HCT116 (cell line): ENCODE measurements around the gene CPXCR1. TPM values are rescaled to one million over a fixed set of nuclear protein-coding genes. Genes with fewer than 3 reads are reported as not detected.

Source experiments
- ATAC-seq: fragments of 200-7000 bp; cut with Tn5 transposase; 2 replicates; pipeline ENCODE4 v1.9.1; 2020; ENCODE audit warnings: mild to moderate bottlenecking, moderate library complexity
- Bru-seq: library from RNA; stranded (reverse); fragments of 400-500 nt; gene quantifications from one replicate; lab custom pipeline; 2021; lab: Mats Ljungman, UMichigan
- BruChase-seq, 2 experiments: library from RNA; stranded (reverse); fragments of 400-500 nt; gene quantifications; one replicate each; lab custom pipeline; 2021; lab: Mats Ljungman, UMichigan
- BruUV-seq: library from RNA; stranded (reverse); fragments of 400-500 nt; replicated peaks from 2 replicates; lab custom pipeline; 2021; lab: Mats Ljungman, UMichigan
- CTCF ChIA-PET: fragments of 300-600 bp; sonication (Branson Sonifier 250); formaldehyde crosslinking; loops from one replicate; lab custom pipeline; 2021; ENCODE audit warnings: antibody characterized with exemption; lab: Charles Lee
- POLR2A ChIA-PET: fragments of 300-600, 350-600 bp; sonication (Branson Sonifier 250); formaldehyde crosslinking; loops from one replicate; lab custom pipeline; 2021; ENCODE audit warnings: antibody characterized with exemption; lab: Charles Lee
- RAD21 ChIA-PET, 2 experiments: fragments of 300-600 bp; sonication (Branson Sonifier 250); formaldehyde crosslinking; loops; one replicate each; lab custom pipeline; 2023; ENCODE audit warnings: low total read pairs in 2 of 2; ENCODE audit not compliant: uncharacterized antibody in 2 of 2, unreplicated experiment in 2 of 2, low non-redundant PET in 1 of 2; lab: Charles Lee
- DNase-seq: peaks from one replicate; pipeline ENCODE4 v3.0.0-alpha.2; 2010; ENCODE audit warnings: low read depth, low spot score
- H2AFZ ChIP-seq: fragments of 200-600 bp; shearing (Covaris generic), sonication (generic); 2 replicates; pipeline ENCODE4 v1.6.1; 2017; ENCODE audit warnings: low read depth, mixed run types, mixed read lengths, antibody characterized with exemption, low read length; ENCODE audit not compliant: poor library complexity, severe bottlenecking
- H3K27ac ChIP-seq: 2 replicates; pipeline ENCODE4 v1.5.1; 2012; ENCODE audit warnings: low read depth, low read length
- H3K27me3 ChIP-seq: fragments of 200-600 bp; sonication (generic); 2 replicates; pipeline ENCODE4 v1.6.1; 2016; ENCODE audit warnings: mixed run types, low read length, mixed read lengths; ENCODE audit not compliant: insufficient read depth
- H3K36me3 ChIP-seq, 2 experiments: fragments of 200-500 bp in 1 of 2; fragments of 200-600 bp in 1 of 2; sonication (Bioruptor generic) in 1 of 2; sonication (generic) in 1 of 2; 2 replicates each; pipeline versions ENCODE4 v1.5.1 to v1.6.1; 2014 to 2016; ENCODE audit warnings: low read length in 2 of 2, inconsistent platforms in 1 of 2, mixed read lengths in 1 of 2, mixed run types in 1 of 2; ENCODE audit not compliant: insufficient read depth in 2 of 2, control insufficient read depth in 1 of 2
- H3K4me1 ChIP-seq, 2 experiments: fragments of 200-600 bp in 1 of 2; sonication (generic) in 1 of 2; 2 replicates each; pipeline versions ENCODE4 v1.5.1 to v1.6.1; 2012 to 2017; ENCODE audit warnings: low read length in 2 of 2, inconsistent platforms in 1 of 2, mild to moderate bottlenecking in 1 of 2, mixed read lengths in 1 of 2, mixed run types in 1 of 2, moderate library complexity in 1 of 2; ENCODE audit not compliant: insufficient read depth in 2 of 2, control insufficient read depth in 1 of 2
- H3K4me2 ChIP-seq: fragments of 200-600 bp; sonication (generic); 2 replicates; pipeline ENCODE4 v1.6.1; 2017; ENCODE audit warnings: mixed run types, low read length, mixed read lengths
- H3K4me3 ChIP-seq, 2 experiments: fragments of 200-600 bp in 1 of 2; sonication (generic) in 1 of 2; replicated peaks in 1 of 2; 2 replicates each; pipeline ENCODE4 v1.5.1; 2011 to 2016; ENCODE audit warnings: low read length in 2 of 2, control low read depth in 1 of 2, low read depth in 1 of 2, mild to moderate bottlenecking in 1 of 2, mixed read lengths in 1 of 2, mixed run types in 1 of 2
- H3K79me2 ChIP-seq: fragments of 200-600 bp; sonication (generic); 2 replicates; pipeline ENCODE4 v1.6.1; 2017; ENCODE audit warnings: mild to moderate bottlenecking, mixed run types, low read length, moderate library complexity, mixed read lengths; ENCODE audit not compliant: insufficient read depth
- H3K9ac ChIP-seq: fragments of 200-600 bp; sonication (generic); 2 replicates; pipeline ENCODE4 v1.6.1; 2016; ENCODE audit warnings: low read length, mixed read lengths
- H3K9me2 ChIP-seq: fragments of 200-600 bp; sonication (generic), shearing (Covaris generic); 2 replicates; pipeline ENCODE4 v1.6.1; 2017; ENCODE audit warnings: mixed run types, mild to moderate bottlenecking, moderate library complexity; ENCODE audit not compliant: insufficient read depth
- H3K9me3 ChIP-seq, 2 experiments: fragments of 200-500 bp in 1 of 2; fragments of 200-600 bp in 1 of 2; sonication (Bioruptor generic) in 1 of 2; sonication (generic) in 1 of 2; 2 replicates each; pipeline ENCODE4 v1.6.1; 2014 to 2017; ENCODE audit warnings: low read length in 2 of 2, mixed read lengths in 2 of 2, inconsistent platforms in 1 of 2, low read depth in 1 of 2, mild to moderate bottlenecking in 1 of 2, mixed run types in 1 of 2, moderate library complexity in 1 of 2; ENCODE audit not compliant: control insufficient read depth in 1 of 2, insufficient read depth in 1 of 2
- H4K20me1 ChIP-seq: fragments of 200-600 bp; sonication (generic), shearing (Covaris generic); 2 replicates; pipeline ENCODE4 v1.6.1; 2017; ENCODE audit warnings: mixed run types, mild to moderate bottlenecking, moderate library complexity; ENCODE audit not compliant: insufficient read depth
- CBX3 ChIP-seq: IDR thresholded peaks from 2 replicates; pipeline ENCODE4 v1.6.1; 2012; ENCODE audit warnings: low read depth
- CEBPB ChIP-seq: IDR thresholded peaks from 2 replicates; pipeline ENCODE4 v1.6.1; 2012; ENCODE audit warnings: low read depth
- ELF1 ChIP-seq: IDR thresholded peaks from 2 replicates; pipeline ENCODE4 v1.6.1; 2012; ENCODE audit warnings: low read depth, borderline replicate concordance
- EZH2phosphoT487 ChIP-seq: fragments of 200-600 bp; IDR thresholded peaks from 2 replicates; pipeline ENCODE4 v1.6.1; 2018; ENCODE audit warnings: antibody characterized with exemption, borderline replicate concordance
- RAD21 ChIP-seq: IDR thresholded peaks from 2 replicates; pipeline ENCODE4 v1.6.1; 2012; ENCODE audit warnings: low read depth, mild to moderate bottlenecking
- SP1 ChIP-seq: IDR thresholded peaks from 2 replicates; pipeline ENCODE4 v1.6.1; 2012; ENCODE audit warnings: low read depth
- TCF7L2 ChIP-seq: IDR thresholded peaks from 2 replicates; pipeline ENCODE4 v1.7.0; 2011; ENCODE audit warnings: borderline replicate concordance, inconsistent platforms; ENCODE audit not compliant: insufficient read depth, insufficient read length; ENCODE audit errors: extremely low read depth
- intact Hi-C: fragments of 100-400 bp; cut with micrococcal nuclease; formaldehyde crosslinking; loops from 2 replicates; pipeline ENCODE4 v1.10.0; 2022
- long read RNA-seq: library from polyadenylated mRNA; unstranded; transcript quantifications from one replicate; pipeline ENCODE4 v2.0.0, GENCODE V29; 2021; ENCODE audit not compliant: unreplicated experiment
- polyA plus RNA-seq: library from polyadenylated mRNA; unstranded; fragments of >200 nt; gene quantifications from 2 replicates; pipeline ENCODE4 v1.2.1, GENCODE V29; 2012; ENCODE audit warnings: missing spikeins
- total RNA-seq: library from RNA; stranded (reverse); gene quantifications from one replicate; pipeline ENCODE4 v1.2.1, GENCODE V29; 2021; ENCODE audit not compliant: unreplicated experiment
- TF ChIP-seq, protein P1 (sequence below): IDR thresholded peaks from 2 replicates; pipeline ENCODE4 v1.6.1; 2011; ENCODE audit warnings: mild to moderate bottlenecking, low read length, moderate library complexity; ENCODE audit not compliant: insufficient replicate concordance; ENCODE audit errors: extremely low read depth
- TF ChIP-seq, protein P2 (sequence below): IDR thresholded peaks from 2 replicates; pipeline ENCODE4 v1.6.1; 2012
- TF ChIP-seq, protein P3 (sequence below), 3 experiments: fragments of 200-600 bp in 1 of 3; sonication (generic) in 1 of 3; IDR thresholded peaks in 2 of 3; conservative IDR thresholded peaks in 1 of 3; 2 replicates each; pipeline ENCODE4 v1.5.1; 2012 to 2017; ENCODE audit warnings: low read depth in 2 of 3, low read length in 2 of 3, antibody characterized with exemption in 1 of 3, borderline replicate concordance in 1 of 3, control low read depth in 1 of 3, mild to moderate bottlenecking in 1 of 3, mixed read lengths in 1 of 3, mixed run types in 1 of 3, moderate library complexity in 1 of 3; ENCODE audit not compliant: insufficient read depth in 1 of 3
- TF ChIP-seq, protein P4 (sequence below): IDR thresholded peaks from 2 replicates; pipeline ENCODE4 v1.6.1; 2012

The CPXCR1 gene
- not detected for total RNA-seq
- polyA plus RNA-seq = not detected in 2 replicates
- Bru-seq, nascent RNA = not detected
- not detected for BruChase-seq, experiment 1, labeled RNA remaining after a 6-hour chase
- not detected for BruChase-seq, experiment 2, labeled RNA remaining after a 2-hour chase
- long read RNA-seq = 0 reads

DNA sequence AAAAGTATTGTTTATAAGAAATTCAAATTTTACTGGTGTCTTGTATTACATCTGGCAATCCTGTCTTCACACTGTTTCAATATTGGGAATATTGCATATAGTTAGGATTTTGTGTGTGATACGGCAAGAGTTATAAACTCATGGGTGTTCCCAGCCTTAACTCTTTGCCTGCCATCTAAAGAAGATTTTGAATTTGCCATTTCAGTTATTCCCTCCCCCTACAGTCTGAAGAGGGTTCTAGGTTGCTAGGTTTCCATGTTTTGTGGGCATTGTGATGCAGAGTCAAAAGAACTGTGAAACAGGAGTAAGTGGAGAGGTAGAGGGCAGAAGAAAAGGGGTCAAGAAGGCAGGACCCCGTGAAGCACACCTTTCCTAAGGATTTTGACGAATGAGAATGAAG is at the start of gene CPXCR1:
Gene CPXCR1, plus strand, starts transcription at position 301 of the 400 bp plus-strand sequence. CDS start 6,190 bp downstream, outside the sequence.
- BruUV-seq = no TSS peak
- CTCF ChIA-PET = no interaction called here
- H3K4me1 ChIP-seq = no peaks in the 10 kb centered on the region
- no peaks in the 10 kb centered on the region for H3K79me2 ChIP-seq
- H3K9me2 ChIP-seq = no peaks in the 10 kb centered on the region
- no peak within 1 kb of the TSS for H3K4me2 ChIP-seq
- no peak within 1 kb of the TSS for H3K27ac ChIP-seq
- no peak for DNase-seq
- no peaks in the 10 kb centered on the region for H4K20me1 ChIP-seq
- no peak within 1 kb of the TSS for H2AFZ ChIP-seq
- no peak for ATAC-seq
- POLR2A ChIA-PET = no interaction called here
- H3K4me3 ChIP-seq = no peak within 1 kb of the TSS
- H3K9ac ChIP-seq = no peak within 1 kb of the TSS
- RAD21 ChIA-PET = no interaction called here
- no peaks in the 10 kb centered on the region for H3K27me3 ChIP-seq
- H3K36me3 ChIP-seq = no peaks in the 10 kb centered on the region
- intact Hi-C loops = no loop called here
- TF ChIP-seq TCF7L2 = no peak
- no peaks in the 10 kb centered on the region for H3K9me3 ChIP-seq

DNA sequence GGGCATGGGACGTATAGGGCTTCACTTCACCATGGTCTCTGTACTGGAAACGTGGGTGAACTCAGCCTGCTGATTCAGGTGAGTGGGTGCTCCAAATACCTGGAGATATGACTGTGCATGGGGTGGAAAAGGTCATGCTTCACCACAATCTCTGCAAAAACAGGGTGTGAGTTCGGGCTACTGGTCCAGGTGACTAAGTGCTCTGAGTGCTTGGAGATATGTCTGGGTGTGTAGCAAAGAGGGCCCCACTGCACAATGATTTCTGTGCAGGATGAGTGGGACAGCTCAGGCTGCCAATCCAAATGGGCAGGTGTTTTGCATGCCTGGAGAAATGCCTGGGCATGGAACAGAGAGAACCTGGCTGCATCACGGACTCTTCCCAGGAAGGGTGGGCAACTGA is 11.2 kb upstream of the CPXCR1 start:
- H2AFZ ChIP-seq = no peak overlapping the region
- no peak for ATAC-seq
- H3K27ac ChIP-seq = no peak overlapping the region

More for the DNA sequence above, 11.2 kb upstream of the CPXCR1 start:
- Histone ChIP-seq H3K9me3 (no peaks in the 10 kb centered on the region), H3K79me2 (no peaks in the 10 kb centered on the region), H3K4me3 (no peak overlapping the region), H3K36me3 (no peaks in the 10 kb centered on the region), H3K9ac (no peak overlapping the region), H3K27me3 (no peaks in the 10 kb centered on the region), H4K20me1 (no peaks in the 10 kb centered on the region), H3K4me1 (no peaks in the 10 kb centered on the region), H3K9me2 (no peaks in the 10 kb centered on the region), H3K4me2 (no peak overlapping the region)
- no peak for DNase-seq
- TF ChIP-seq TCF7L2 (no peak), CBX3 (no peak), SP1 (no peak), ELF1 (no peak), RAD21 (no peak), EZH2phosphoT487 (no peak), CEBPB (no peak)
- TF ChIP-seq, protein P1, sequence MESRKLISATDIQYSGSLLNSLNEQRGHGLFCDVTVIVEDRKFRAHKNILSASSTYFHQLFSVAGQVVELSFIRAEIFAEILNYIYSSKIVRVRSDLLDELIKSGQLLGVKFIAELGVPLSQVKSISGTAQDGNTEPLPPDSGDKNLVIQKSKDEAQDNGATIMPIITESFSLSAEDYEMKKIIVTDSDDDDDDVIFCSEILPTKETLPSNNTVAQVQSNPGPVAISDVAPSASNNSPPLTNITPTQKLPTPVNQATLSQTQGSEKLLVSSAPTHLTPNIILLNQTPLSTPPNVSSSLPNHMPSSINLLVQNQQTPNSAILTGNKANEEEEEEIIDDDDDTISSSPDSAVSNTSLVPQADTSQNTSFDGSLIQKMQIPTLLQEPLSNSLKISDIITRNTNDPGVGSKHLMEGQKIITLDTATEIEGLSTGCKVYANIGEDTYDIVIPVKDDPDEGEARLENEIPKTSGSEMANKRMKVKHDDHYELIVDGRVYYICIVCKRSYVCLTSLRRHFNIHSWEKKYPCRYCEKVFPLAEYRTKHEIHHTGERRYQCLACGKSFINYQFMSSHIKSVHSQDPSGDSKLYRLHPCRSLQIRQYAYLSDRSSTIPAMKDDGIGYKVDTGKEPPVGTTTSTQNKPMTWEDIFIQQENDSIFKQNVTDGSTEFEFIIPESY = no peak
- TF ChIP-seq, protein P2, sequence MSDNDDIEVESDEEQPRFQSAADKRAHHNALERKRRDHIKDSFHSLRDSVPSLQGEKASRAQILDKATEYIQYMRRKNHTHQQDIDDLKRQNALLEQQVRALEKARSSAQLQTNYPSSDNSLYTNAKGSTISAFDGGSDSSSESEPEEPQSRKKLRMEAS = no peak
- TF ChIP-seq, protein P3, sequence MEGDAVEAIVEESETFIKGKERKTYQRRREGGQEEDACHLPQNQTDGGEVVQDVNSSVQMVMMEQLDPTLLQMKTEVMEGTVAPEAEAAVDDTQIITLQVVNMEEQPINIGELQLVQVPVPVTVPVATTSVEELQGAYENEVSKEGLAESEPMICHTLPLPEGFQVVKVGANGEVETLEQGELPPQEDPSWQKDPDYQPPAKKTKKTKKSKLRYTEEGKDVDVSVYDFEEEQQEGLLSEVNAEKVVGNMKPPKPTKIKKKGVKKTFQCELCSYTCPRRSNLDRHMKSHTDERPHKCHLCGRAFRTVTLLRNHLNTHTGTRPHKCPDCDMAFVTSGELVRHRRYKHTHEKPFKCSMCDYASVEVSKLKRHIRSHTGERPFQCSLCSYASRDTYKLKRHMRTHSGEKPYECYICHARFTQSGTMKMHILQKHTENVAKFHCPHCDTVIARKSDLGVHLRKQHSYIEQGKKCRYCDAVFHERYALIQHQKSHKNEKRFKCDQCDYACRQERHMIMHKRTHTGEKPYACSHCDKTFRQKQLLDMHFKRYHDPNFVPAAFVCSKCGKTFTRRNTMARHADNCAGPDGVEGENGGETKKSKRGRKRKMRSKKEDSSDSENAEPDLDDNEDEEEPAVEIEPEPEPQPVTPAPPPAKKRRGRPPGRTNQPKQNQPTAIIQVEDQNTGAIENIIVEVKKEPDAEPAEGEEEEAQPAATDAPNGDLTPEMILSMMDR (IDR thresholded peaks at IDR 0.05 in 2 of 3, conservative IDR thresholded peaks at IDR 0.05 in 1 of 3; ENCODE audit: borderline replicate concordance in 1 of 3, insufficient read depth in 1 of 3, low read depth in 2 of 3, low read length in 2 of 3) = no peak
- TF ChIP-seq, protein P4, sequence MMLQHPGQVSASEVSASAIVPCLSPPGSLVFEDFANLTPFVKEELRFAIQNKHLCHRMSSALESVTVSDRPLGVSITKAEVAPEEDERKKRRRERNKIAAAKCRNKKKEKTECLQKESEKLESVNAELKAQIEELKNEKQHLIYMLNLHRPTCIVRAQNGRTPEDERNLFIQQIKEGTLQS = no peak
- intact Hi-C loops = no loop called here
- ChIA-PET RAD21 (no interaction called here), CTCF (no interaction called here), POLR2A (no interaction called here)
- no TSS peak for BruUV-seq
